Calu3 (cell line): Measurements from ENCODE around the gene GPR17. TPM values are rescaled to one million over a fixed set of nuclear protein-coding genes. Genes with fewer than 3 reads are reported as not detected.
A peak's percentile ranks its signal among the peaks of the same experiment; 100 is the strongest.

Experiments
- BruUV-seq: library from RNA; stranded (reverse); fragments of 400-500 nt; replicated peaks from 2 replicates; lab custom pipeline; 2021; lab: Mats Ljungman, UMichigan
- CTCF ChIA-PET: fragments of 300-600 bp; sonication (Branson Sonifier 250); formaldehyde crosslinking; loops from one replicate; lab custom pipeline; 2022; ENCODE audit warnings: antibody characterized with exemption; lab: Charles Lee
- DNase-seq: peaks from one replicate; pipeline ENCODE4 v3.0.0; 2022
- H3K27ac Mint-ChIP-seq: one replicate; pipeline ENCODE4 v1.8.0; 2022; ENCODE audit warnings: mixed read lengths; ENCODE audit not compliant: unreplicated experiment
- H3K27me3 Mint-ChIP-seq: one replicate; pipeline ENCODE4 v1.8.0; 2022; ENCODE audit warnings: mixed read lengths; ENCODE audit not compliant: unreplicated experiment
- H3K36me3 Mint-ChIP-seq: one replicate; pipeline ENCODE4 v1.8.0; 2022; ENCODE audit warnings: mild to moderate bottlenecking, moderate library complexity, mixed read lengths; ENCODE audit not compliant: insufficient read depth, unreplicated experiment
- H3K4me1 Mint-ChIP-seq: one replicate; pipeline ENCODE4 v1.8.0; 2022; ENCODE audit warnings: mild to moderate bottlenecking, low read depth, mixed read lengths; ENCODE audit not compliant: unreplicated experiment
- H3K4me3 Mint-ChIP-seq: one replicate; pipeline ENCODE4 v1.8.0; 2022; ENCODE audit warnings: mild to moderate bottlenecking, low read depth, moderate library complexity, mixed read lengths; ENCODE audit not compliant: unreplicated experiment
- H3K9me3 Mint-ChIP-seq: one replicate; pipeline ENCODE4 v1.8.0; 2022; ENCODE audit warnings: low read depth, mixed read lengths; ENCODE audit not compliant: unreplicated experiment
- CTCF ChIP-seq: fragments of 200-600 bp; IDR thresholded peaks from one replicate; pipeline ENCODE4 v1.8.0; 2022; ENCODE audit warnings: antibody characterized with exemption; ENCODE audit not compliant: unreplicated experiment
- intact Hi-C: fragments of 100-400 bp; cut with micrococcal nuclease; formaldehyde crosslinking; loops from one replicate; pipeline ENCODE4 v1.10.0; 2022; ENCODE audit not compliant: unreplicated experiment
- total RNA-seq: library from RNA; stranded (reverse); gene quantifications from 2 replicates; pipeline ENCODE4 v1.2.3, GENCODE V29; 2022

The GPR17 gene
- total RNA-seq, 1 experiment from 2014 or later, result not detected

GRCh38 chr2:127698553-127699355 lies 52.8 kb downstream of the GPR17 start:
- Mint-ChIP-seq H3K4me1 (peaks cover 13% of the 10 kb centered on the region), H3K27me3 (no peaks in the 10 kb centered on the region), H3K27ac (no peak overlapping the region), H3K9me3 (no peaks in the 10 kb centered on the region), H3K36me3 (peaks cover 33% of the 10 kb centered on the region), H3K4me3 (no peak overlapping the region)
- CTCF ChIA-PET, result no interaction called here
- no TSS peak for BruUV-seq
- intact Hi-C loops, result loop anchor here (5.0 kb wide), 2 partner anchors 106 to 171 kb away; partner anchors contain the start of gene IWS1
- TF ChIP-seq CTCF, result no peak
- DNase-seq, result no peak

GRCh38 chr2:127700527-127701192 lies 54.7 kb downstream of the GPR17 start:
- Mint-ChIP-seq H3K27me3 (no peaks in the 10 kb centered on the region), H3K9me3 (no peaks in the 10 kb centered on the region), H3K27ac (peak overlapping the region; percentile 95), H3K36me3 (peaks cover 50% of the 10 kb centered on the region), H3K4me1 (peaks cover 13% of the 10 kb centered on the region), H3K4me3 (peak overlapping the region; percentile 73)
- TSS peak; percentile 90 for BruUV-seq
- CTCF ChIA-PET, result no interaction called here
- intact Hi-C loops, result no loop called here
- no peak for TF ChIP-seq CTCF
- DNase-seq, result peak; percentile 86

DNA sequence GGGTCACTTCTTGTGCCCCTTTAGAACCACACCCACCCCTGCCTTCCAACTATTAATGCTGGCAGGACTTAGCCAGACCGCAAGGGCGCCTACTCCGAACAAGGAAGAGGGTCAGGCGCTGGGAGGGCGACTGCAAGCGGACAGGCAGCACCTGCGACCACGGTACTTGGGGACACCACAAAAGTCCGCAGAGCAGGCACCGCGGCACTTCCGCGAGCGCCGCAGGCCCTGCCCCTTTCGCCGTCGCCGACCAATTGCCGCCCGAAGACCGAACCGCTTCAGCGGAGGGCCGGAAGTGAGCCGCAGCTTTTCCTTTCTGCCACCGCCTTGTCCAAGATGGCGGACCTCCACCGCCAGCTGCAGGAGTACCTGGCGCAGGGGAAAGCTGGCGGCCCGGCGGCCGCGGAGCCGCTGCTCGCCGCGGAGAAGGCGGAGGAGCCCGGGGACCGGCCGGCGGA lies 55.3 kb downstream of the GPR17 start, which contains the start of gene SFT2D3:
SFT2D3 (plus strand) TSS at position 305 of the 458 bp plus-strand sequence; CDS start at position 337, 32 bp downstream.
- BruUV-seq, result no TSS peak
- H3K36me3 Mint-ChIP-seq, result peaks cover 52% of the 10 kb centered on the region
- no peaks in the 10 kb centered on the region for H3K9me3 Mint-ChIP-seq
- no peaks in the 10 kb centered on the region for H3K27me3 Mint-ChIP-seq
- peaks cover 13% of the 10 kb centered on the region for H3K4me1 Mint-ChIP-seq
- intact Hi-C loops, result no loop called here
- peak; percentile 93 for DNase-seq
- no peak for TF ChIP-seq CTCF
- CTCF ChIA-PET, result no interaction called here
- peak within 1 kb of the TSS; percentile 95 for H3K27ac Mint-ChIP-seq
- peak within 1 kb of the TSS; percentile 73 for H3K4me3 Mint-ChIP-seq

DNA sequence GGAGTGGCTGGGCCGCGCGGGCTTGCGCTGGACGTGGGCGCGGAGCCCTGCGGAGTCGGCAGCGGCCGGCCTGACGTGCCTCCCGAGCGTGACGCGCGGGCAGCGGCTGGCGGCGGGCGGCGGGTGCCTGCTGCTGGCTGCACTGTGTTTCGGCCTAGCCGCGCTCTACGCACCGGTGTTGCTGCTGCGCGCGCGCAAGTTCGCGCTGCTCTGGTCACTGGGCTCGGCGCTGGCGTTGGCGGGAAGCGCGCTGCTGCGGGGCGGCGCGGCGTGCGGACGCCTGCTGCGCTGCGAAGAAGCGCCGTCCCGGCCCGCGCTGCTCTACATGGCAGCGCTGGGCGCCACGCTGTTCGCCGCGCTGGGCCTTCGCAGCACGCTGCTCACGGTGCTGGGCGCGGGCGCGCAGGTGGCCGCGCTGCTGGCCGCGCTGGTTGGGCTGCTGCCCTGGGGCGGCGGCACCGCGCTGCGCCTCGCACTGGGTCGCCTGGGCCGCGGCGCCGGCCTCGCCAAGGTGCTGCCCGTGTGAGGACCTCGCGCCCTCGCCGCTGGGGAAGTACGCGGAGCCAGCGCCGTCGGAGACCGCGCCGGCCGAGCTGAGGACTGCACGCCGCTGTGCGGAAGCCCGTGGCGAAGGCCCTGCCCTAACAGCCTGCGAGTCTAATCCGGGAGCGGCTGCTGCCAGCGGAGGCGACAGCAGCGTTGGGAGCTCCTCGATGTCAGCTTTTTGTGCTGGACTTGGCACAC lies 55.9 kb downstream of the GPR17 start:
- peak; percentile 79 for DNase-seq
- intact Hi-C loops, result no loop called here
- H3K36me3 Mint-ChIP-seq, result peaks cover 57% of the 10 kb centered on the region
- BruUV-seq, result no TSS peak
- no peaks in the 10 kb centered on the region for H3K27me3 Mint-ChIP-seq
- H3K4me1 Mint-ChIP-seq, result peaks cover 13% of the 10 kb centered on the region
- CTCF ChIA-PET, result interaction anchor here (0.5 to 0.6 kb wide), 2 partner anchors 81 to 111 kb away, joined by 3 read pairs; no protein-coding TSS in a partner anchor
- peak overlapping the region; percentile 95 for H3K27ac Mint-ChIP-seq
- no peak for TF ChIP-seq CTCF
- peak overlapping the region; percentile 73 for H3K4me3 Mint-ChIP-seq
- no peaks in the 10 kb centered on the region for H3K9me3 Mint-ChIP-seq
